ENCODE results near the gene BRD4. TPM values are rescaled to one million over a fixed set of nuclear protein-coding genes. Genes with fewer than 3 reads are reported as not detected.
A peak's percentile ranks its signal among the peaks of the same experiment; 100 is the strongest.

BRD4 gene
- total RNA-seq, 1 experiment from 2014 or later = 144 TPM

DNA sequence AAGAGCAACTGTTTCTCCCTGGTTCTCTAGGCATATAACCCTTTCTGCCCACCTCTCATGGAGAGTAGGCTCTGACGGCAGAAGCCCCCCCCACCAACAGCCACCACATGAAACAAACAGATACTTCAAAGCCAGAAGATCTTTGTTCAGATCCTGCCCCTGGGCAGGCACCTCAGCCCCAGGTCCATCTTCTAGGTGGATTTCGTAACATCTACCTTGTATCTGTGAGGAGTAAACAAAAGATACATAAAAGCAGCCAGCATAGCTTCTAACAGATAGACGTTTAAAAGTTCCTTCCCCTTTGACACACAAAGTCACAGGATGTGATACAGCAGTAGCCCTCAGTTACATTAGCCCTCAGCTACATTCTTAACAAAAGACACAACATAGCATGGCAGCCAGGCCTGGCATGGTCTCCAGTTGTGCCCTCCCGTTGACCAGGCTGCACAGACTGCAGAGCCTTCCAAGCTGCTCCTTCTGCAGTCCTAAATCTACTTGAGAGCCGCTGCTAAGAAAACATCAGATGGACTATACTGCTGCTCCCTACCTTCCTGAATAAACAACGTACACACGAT is 35.4 kb downstream of the BRD4 start:
- Histone ChIP-seq H3K4me1 (ENCODE audit: insufficient read depth, low read length) (peaks cover 24% of the 10 kb centered on the region), H4K8ac (replicated peaks; ENCODE audit: insufficient read length, low read depth, low read length) (no peak overlapping the region), H2AFZ (ENCODE audit: low read length) (no peak overlapping the region), H3K9ac (ENCODE audit: extremely low read depth, insufficient read length, low read length) (no peak overlapping the region), H3K79me1 (ENCODE audit: insufficient read depth, low read depth, low read length, poor library complexity, severe bottlenecking) (peaks cover 11% of the 10 kb centered on the region), H3K14ac (ENCODE audit: insufficient read depth, low read length) (0 out of 2 replicates have a peak overlapping the region, but pooled peaks have one; percentile 32), H3K23ac (ENCODE audit: insufficient read length, low read depth, low read length) (no peak overlapping the region), H3K79me2 (ENCODE audit: insufficient read depth, low read length) (peaks cover 84% of the 10 kb centered on the region), H3K56ac (ENCODE audit: insufficient read length, low read depth, low read length) (no peak overlapping the region), H3K18ac (ENCODE audit: insufficient read length, low read depth, low read length) (no peak overlapping the region), H4K91ac (ENCODE audit: insufficient read length, low read depth, low read length) (no peak overlapping the region), H2BK20ac (ENCODE audit: low read depth, low read length, poor library complexity, severe bottlenecking) (no peak overlapping the region), H4K5ac (ENCODE audit: insufficient read length, low read depth, low read length) (no peak overlapping the region), H2BK5ac (ENCODE audit: insufficient read length, low read length) (no peak overlapping the region), H2BK12ac (ENCODE audit: insufficient read length, low read depth, low read length) (no peak overlapping the region), H3K9me3 (ENCODE audit: control insufficient read depth, low read depth, low read length) (no peaks in the 10 kb centered on the region), H3T11ph (ENCODE audit: low read length) (no peak overlapping the region), H3K4me2 (ENCODE audit: insufficient read depth, insufficient read length, low read length) (no peak overlapping the region), H3K23me2 (ENCODE audit: insufficient read length, low read depth, low read length, poor library complexity, severe bottlenecking) (no peaks in the 10 kb centered on the region), H3K27me3 (ENCODE audit: insufficient read depth, low read length) (no peaks in the 10 kb centered on the region), H3K27ac (ENCODE audit: insufficient read length, low read depth, low read length) (no peak overlapping the region), H2BK15ac (ENCODE audit: low read depth, low read length) (no peak overlapping the region), H2BK120ac (ENCODE audit: low read depth, low read length, poor library complexity, severe bottlenecking) (no peak overlapping the region), H4K20me1 (ENCODE audit: control insufficient read depth, insufficient read depth, insufficient read length) (peaks cover 5% of the 10 kb centered on the region), H2AK5ac (ENCODE audit: insufficient read length, low read length) (no peak overlapping the region), H3K4ac (ENCODE audit: low read depth, low read length) (no peak overlapping the region)
- peaks cover 0 to 2% of the 10 kb centered on the region in 2 experiments; a peak in 1 of 5 replicates for H3K9me3 Mint-ChIP-seq
- H3K27me3 Mint-ChIP-seq (ENCODE audit: low read depth) = no peaks in the 10 kb centered on the region
- H3K36me3 Mint-ChIP-seq (ENCODE audit: insufficient read depth in 1 of 3, low read depth in 3 of 3) = peaks cover 6 to 15% (median 12%) of the 10 kb centered on the region in 3 experiments; a peak in 6 of 7 replicates
- no peak for TF ChIP-seq CTCF (conservative IDR thresholded peaks at IDR 0.05)
- H3K4me3 Mint-ChIP-seq = no peak overlapping the region
- no peak for DNase-seq
- peaks cover 70 to 72% of the 10 kb centered on the region in 2 experiments for H3K4me1 Mint-ChIP-seq
- WGBS (ENCODE audit: extremely low coverage, insufficient read length, low lambda C conversion rate) = no CpG with 5 or more reads among the region's 7 CpGs
- peak overlapping the region; percentile 69 to 94 (median 92); a peak in 5 of 7 replicates for H3K27ac Mint-ChIP-seq
